PC-9 (cell line): ENCODE measurements around the gene C3orf20.

Source experiments
- EZH2 ChIP-seq: fragments of 200-600 bp; sonication (generic); IDR thresholded peaks from 2 replicates; pipeline ENCODE4 v1.8.0; 2017; ENCODE audit warnings: antibody characterized with exemption, low read depth
- TF ChIP-seq, protein P1 (sequence below): fragments of 200-600 bp; sonication (generic); conservative IDR thresholded peaks from 2 replicates; pipeline ENCODE4 v1.6.1; 2017; ENCODE audit warnings: mixed run types, antibody characterized with exemption, mild to moderate bottlenecking, moderate library complexity

- TF ChIP-seq, protein P1, sequence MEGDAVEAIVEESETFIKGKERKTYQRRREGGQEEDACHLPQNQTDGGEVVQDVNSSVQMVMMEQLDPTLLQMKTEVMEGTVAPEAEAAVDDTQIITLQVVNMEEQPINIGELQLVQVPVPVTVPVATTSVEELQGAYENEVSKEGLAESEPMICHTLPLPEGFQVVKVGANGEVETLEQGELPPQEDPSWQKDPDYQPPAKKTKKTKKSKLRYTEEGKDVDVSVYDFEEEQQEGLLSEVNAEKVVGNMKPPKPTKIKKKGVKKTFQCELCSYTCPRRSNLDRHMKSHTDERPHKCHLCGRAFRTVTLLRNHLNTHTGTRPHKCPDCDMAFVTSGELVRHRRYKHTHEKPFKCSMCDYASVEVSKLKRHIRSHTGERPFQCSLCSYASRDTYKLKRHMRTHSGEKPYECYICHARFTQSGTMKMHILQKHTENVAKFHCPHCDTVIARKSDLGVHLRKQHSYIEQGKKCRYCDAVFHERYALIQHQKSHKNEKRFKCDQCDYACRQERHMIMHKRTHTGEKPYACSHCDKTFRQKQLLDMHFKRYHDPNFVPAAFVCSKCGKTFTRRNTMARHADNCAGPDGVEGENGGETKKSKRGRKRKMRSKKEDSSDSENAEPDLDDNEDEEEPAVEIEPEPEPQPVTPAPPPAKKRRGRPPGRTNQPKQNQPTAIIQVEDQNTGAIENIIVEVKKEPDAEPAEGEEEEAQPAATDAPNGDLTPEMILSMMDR = no peak
- TF ChIP-seq EZH2 = no peak
Measured at GRCh38 chr3:14808502-14809266, 133.7 kb downstream of the C3orf20 start.
